Measurements from ENCODE around the gene KSR1. TPM values are rescaled to one million over a fixed set of nuclear protein-coding genes. Genes with fewer than 3 reads are reported as not detected.

The KSR1 gene
- polyA plus RNA-seq, 1 of the 3 experiments (the other 2 are of a cell fraction): 7.5 TPM

GRCh38 chr17:27585153-27585681, 129.0 kb downstream of the KSR1 start:
- Histone ChIP-seq H4K20me1 (ENCODE audit: insufficient read depth) (no peaks in the 10 kb centered on the region), H3K4me3 (ENCODE audit: low read depth in 2 of 2, low read length in 1 of 2) (no peak overlapping the region), H3K36me3 (replicated peaks in 1 of 2; ENCODE audit: control insufficient read depth in 1 of 2, insufficient read depth in 2 of 2, low read length in 1 of 2) (peaks cover 0 to 2% of the 10 kb centered on the region in 2 experiments), H3K9ac (no peak overlapping the region), H3K27ac (ENCODE audit: low read depth in 2 of 2, low read length in 1 of 2) (peak overlapping the region in 1 of 2 experiments; percentile 97; a peak in 2 of 4 replicates), H3K27me3 (ENCODE audit: insufficient read depth) (no peaks in the 10 kb centered on the region), H2AFZ (ENCODE audit: low read depth) (no peak overlapping the region), H3K9me3 (no peaks in the 10 kb centered on the region), H3F3A (replicated peaks; ENCODE audit: insufficient read depth) (no peaks in the 10 kb centered on the region), H3K9me2 (no peaks in the 10 kb centered on the region), H3K4me1 (ENCODE audit: control insufficient read depth in 1 of 2, insufficient read depth in 2 of 2, low read depth in 1 of 2, low read length in 1 of 2) (peaks cover 17 to 44% of the 10 kb centered on the region in 2 experiments), H3K4me2 (no peak overlapping the region), H3K79me2 (ENCODE audit: insufficient read depth) (no peaks in the 10 kb centered on the region)
- TF ChIP-seq RXRA (IDR thresholded peaks at IDR 0.05; ENCODE audit: borderline replicate concordance, low read depth) (no peak), GABPA (IDR thresholded peaks at IDR 0.05; ENCODE audit: low read depth) (no peak), IRF3 (IDR thresholded peaks at IDR 0.05; ENCODE audit: low read depth, low read length) (no peak), SMC3 (IDR thresholded peaks at IDR 0.05; ENCODE audit: low read depth, low read length) (no peak), TCF12 (IDR thresholded peaks at IDR 0.05) (no peak), FOXJ3 (CRISPR knock-in tag; IDR thresholded peaks at IDR 0.05) (no peak)
- ChIA-PET CTCF (interaction anchor here (2.6 to 10.3 kb wide), 2 partner anchors 17 to 129 kb away, joined by 9 to 99 read pairs; partner anchors contain the start of gene KSR1), POLR2A (interaction anchor here (2.9 kb wide), 1 partner anchor 8 kb away, joined by 10 read pairs; no protein-coding TSS in a partner anchor)
- WGBS (ENCODE audit: low lambda C conversion rate): 87% methylated on average over 7 of the region's 9 CpGs
- DNase-seq: no peak

- Histone ChIP-seq H3K4me2 (peak overlapping the region; percentile 46; the same call in 1 of the 2 replicates), H3K9me3 (no peaks in the 10 kb centered on the region), H4K20me1 (ENCODE audit: insufficient read depth) (no peaks in the 10 kb centered on the region), H3K27ac (ENCODE audit: low read depth in 2 of 2, low read length in 1 of 2) (peak overlapping the region; percentile 74 to 97), H2AFZ (ENCODE audit: low read depth) (no peak overlapping the region), H3K27me3 (ENCODE audit: insufficient read depth) (no peaks in the 10 kb centered on the region), H3K9ac (no peak overlapping the region), H3K79me2 (ENCODE audit: insufficient read depth) (no peaks in the 10 kb centered on the region), H3K4me3 (ENCODE audit: low read depth in 2 of 2, low read length in 1 of 2) (no peak overlapping the region), H3K36me3 (replicated peaks in 1 of 2; ENCODE audit: control insufficient read depth in 1 of 2, insufficient read depth in 2 of 2, low read length in 1 of 2) (peaks cover 0 to 2% of the 10 kb centered on the region in 2 experiments), H3F3A (replicated peaks; ENCODE audit: insufficient read depth) (no peaks in the 10 kb centered on the region), H3K9me2 (no peaks in the 10 kb centered on the region), H3K4me1 (ENCODE audit: control insufficient read depth in 1 of 2, insufficient read depth in 2 of 2, low read depth in 1 of 2, low read length in 1 of 2) (peaks cover 17 to 41% of the 10 kb centered on the region in 2 experiments)
- POLR2A ChIA-PET: interaction anchor here (1.0 to 2.9 kb wide), 2 partner anchors 8 to 130 kb away, joined by 3 to 10 read pairs; partner anchors contain the start of gene KSR1
- WGBS (ENCODE audit: low lambda C conversion rate): 68% methylated on average over 4 of the region's 5 CpGs
- CTCF ChIA-PET: interaction anchor here (0.8 to 10.3 kb wide), 7 partner anchors 10 to 308 kb away, joined by 3 to 99 read pairs (median 5); partner anchors contain the start of gene KSR1
- peak; percentile 53 for DNase-seq
- TF ChIP-seq CTCF (IDR thresholded peaks at IDR 0.05) (no peak), MXI1 (IDR thresholded peaks at IDR 0.05; ENCODE audit: low read depth, low read length) (no peak), GATA2 (CRISPR knock-in tag; IDR thresholded peaks at IDR 0.05) (no peak), TEAD4 (IDR thresholded peaks at IDR 0.05; ENCODE audit: borderline replicate concordance, insufficient read depth) (no peak), USF1 (IDR thresholded peaks at IDR 0.05; ENCODE audit: borderline replicate concordance, low read depth) (no peak), YY1 (IDR thresholded peaks at IDR 0.05; ENCODE audit: low read depth) (no peak), TAF1 (IDR thresholded peaks at IDR 0.05; ENCODE audit: borderline replicate concordance, low read depth, low read length) (no peak), RCOR1 (IDR thresholded peaks at IDR 0.05; ENCODE audit: low read length) (no peak), EZH2phosphoT487 (IDR thresholded peaks at IDR 0.05; ENCODE audit: borderline replicate concordance, low read depth) (no peak), IRF3 (IDR thresholded peaks at IDR 0.05; ENCODE audit: low read depth, low read length) (no peak), MAX (IDR thresholded peaks at IDR 0.05; ENCODE audit: low read depth) (no peak), MEF2A (IDR thresholded peaks at IDR 0.05; ENCODE audit: borderline replicate concordance, low read depth) (no peak), NFIC (IDR thresholded peaks at IDR 0.05; ENCODE audit: borderline replicate concordance) (no peak), SMC3 (IDR thresholded peaks at IDR 0.05; ENCODE audit: low read depth, low read length) (no peak), CHD2 (IDR thresholded peaks at IDR 0.05; ENCODE audit: low read length, partially characterized antibody) (no peak), TCF12 (IDR thresholded peaks at IDR 0.05) (no peak), ELF1 (IDR thresholded peaks at IDR 0.05) (no peak), JUND (IDR thresholded peaks at IDR 0.05) (no peak), FOSL2 (IDR thresholded peaks at IDR 0.05; ENCODE audit: borderline replicate concordance, low read depth) (no peak)
Measured at GRCh38 chr17:27585792-27586191, 129.5 kb downstream of the KSR1 start.
